ENCODE measurements around the gene PITPNB.

Gene PITPNB

DNA sequence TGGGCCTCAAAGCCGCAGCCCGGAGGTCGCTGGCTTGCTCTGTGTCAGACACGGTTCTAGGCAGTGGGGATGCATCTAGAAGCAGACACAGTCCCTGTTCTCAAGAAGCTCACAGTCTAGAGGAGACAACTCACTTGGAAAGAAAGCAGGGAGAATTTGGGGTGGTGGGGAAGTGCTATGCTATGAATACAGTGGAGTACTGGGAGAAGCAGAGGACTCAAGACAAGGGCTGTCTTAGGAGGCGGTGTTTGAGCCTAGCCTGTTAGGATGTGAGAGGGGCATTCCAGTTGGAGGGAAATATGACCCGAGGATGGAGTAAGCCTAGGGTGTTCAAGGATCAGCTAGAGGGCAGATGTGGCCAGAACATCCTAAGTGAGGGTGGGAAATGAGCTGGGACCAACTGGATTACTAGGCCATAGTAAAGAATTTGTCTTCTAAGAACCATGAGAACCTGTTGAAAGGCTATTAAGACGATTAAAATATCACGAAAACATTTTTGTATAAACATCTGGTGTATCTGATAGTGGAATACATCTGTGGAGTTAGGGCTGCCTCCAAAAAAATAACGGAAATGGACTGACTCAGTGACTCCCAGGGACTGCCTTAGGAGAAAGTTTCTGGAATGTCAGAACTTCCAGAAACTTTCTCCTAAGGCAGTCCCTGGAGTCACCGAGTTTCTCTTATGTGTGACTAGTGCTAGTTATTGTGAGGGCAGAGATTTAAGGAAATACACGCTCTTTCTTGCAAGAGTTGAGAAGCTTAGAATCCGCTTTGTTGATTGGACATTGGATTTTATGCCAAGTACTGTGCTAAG, 1.1 kb upstream of the PITPNB start:
- in situ Hi-C loops (cut with MboI; ENCODE audit: low sequenced_read_pairs) = no loop called here

DNA sequence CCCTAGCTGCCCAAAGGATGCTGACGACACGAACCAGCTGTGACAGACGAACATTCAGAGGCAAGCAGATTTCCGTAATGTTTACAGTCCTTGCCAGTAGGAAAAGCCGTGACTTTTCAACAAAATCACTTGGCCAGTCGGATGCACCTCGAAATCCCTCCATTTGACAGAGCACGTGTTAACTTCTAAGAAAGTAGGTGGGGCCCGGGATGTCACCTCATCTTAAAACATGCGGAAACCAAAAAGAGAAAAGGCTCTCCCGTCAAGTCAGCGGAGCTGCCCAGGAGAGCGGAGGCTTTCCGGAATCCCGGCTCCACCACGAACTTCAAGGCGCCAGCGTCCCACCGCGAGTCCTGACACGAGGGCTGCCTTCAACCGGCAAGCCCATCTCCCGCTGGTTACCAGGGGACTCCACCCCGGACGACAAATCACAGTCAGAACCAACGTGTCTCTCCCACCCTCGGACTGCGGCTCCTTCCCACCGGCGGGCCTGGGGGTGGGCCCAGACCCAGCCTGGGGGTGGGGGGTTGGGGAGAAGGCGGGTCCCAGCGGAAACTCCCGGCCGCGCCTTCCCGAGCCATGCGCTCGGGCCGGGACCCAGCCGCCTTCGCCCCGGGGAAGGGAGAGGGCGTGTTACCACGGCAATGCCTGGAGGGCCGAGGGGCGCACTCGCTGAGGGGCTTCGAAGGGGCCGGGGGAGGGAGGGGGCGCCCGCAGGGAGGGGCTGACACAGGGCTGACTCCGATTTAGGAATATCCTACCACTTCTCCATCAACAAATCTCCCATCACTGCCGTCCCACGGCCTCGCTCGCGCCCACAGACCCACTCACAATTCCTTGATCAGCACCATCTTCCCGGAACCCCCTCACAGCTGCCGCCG, 475 bp downstream of the PITPNB start:
- in situ Hi-C loops (cut with MboI; ENCODE audit: low sequenced_read_pairs) = no loop called here

DNA sequence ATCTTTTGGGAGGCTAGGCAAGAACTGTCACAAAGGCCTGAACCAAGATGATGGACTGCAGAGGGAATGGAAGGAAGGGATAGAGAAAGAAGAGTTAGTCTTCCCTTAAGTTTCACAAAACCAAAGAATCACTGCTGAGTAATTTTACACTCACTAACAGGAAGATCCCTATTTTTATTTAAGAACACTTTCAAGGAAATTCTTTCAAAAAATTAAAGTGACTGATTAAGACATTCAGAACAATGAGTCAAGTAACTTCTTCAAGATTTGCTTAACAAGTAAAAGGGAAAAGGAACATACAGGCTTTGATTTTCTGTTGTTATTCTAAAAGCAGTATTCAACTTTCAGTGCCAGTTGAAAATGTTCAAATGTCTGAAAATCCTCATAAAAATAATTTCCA, 3.1 kb downstream of the PITPNB start:
- in situ Hi-C loops (cut with MboI; ENCODE audit: low sequenced_read_pairs) = no loop called here

DNA sequence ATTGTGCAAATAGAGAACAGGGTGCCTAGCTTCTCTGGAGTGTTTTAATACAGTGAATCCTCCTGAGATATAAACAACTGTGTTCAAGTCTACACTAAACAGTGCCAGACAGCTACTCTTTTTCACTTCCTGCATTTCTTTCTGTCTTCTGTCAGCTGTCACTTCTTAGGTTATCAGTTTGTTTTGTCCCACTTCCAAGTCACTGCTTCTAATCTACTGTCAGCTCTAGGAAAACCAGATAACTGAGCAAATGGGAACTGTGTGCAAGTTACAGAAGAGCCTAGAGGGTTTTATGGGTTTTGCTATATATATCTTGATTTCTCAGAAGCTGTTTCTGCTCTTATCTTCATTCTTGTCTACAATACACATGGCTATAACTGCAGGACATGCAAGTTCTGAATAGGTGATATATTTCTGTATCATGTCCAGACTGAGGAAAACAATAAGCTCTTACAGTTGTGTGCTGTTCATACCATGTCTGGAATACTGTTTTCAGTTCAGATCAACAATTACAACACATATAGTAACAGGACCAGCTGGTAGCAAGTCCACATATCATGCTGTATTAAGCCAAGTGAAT, 5.8 kb downstream of the PITPNB start:
- in situ Hi-C loops (cut with MboI; ENCODE audit: low sequenced_read_pairs) = no loop called here

DNA sequence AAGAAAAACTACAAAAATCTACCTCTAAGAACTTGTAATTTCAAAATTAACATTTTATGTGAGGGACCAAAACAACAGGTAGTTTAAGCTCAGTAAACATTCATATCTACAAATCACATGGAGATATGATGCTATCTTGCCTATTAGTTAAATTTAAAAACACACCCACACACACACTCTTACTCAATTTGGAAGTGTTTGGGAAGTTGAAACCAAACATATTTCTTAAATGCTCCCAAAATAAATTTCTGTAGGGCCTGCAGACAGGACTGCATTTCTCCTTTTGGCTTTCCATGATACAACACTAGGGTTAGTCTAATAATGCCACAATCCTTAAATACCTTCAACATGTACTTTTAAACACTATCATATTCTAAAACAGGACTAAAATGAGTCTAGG, 7.0 kb downstream of the PITPNB start:
- in situ Hi-C loops (cut with MboI; ENCODE audit: low sequenced_read_pairs) = no loop called here

DNA sequence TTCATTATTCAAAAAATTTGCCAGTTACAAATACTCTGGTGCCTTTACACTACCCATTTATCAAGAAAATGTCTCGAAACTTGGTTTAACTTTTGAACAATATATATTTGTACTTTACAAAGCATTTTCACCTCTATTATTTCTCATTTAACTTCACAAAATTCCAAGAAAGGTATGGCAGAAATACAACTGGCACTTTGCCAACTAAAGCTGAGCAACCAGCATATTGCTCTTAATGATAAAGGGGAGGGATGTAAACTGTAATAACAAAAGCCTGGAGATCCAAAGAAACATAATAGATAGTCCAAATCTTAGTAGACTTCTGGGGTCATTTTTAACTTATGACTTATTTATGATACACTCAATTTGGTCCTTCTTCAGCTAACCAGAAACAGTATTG, 7.7 kb downstream of the PITPNB start:
- in situ Hi-C loops (cut with MboI; ENCODE audit: low sequenced_read_pairs) = no loop called here

DNA sequence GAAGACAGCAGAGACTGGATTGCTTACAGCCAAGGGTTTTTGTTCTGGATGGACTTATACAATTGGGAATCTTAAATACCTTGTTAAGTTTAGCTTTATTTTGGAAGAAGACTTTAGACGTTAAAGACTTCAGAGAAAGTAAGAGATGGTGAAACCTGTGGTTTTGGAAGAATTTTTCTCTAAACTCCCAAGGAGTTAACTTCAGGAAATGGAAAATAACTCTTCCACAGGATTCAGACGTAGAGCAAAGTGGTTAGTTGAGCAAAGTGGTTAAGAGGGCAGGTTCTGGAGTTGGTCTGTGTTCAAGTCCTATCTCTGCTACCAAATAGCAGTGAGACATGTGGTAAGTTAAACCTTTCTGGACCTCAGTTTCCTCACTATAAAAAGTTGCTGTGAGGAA, 12.8 kb downstream of the PITPNB start:
- in situ Hi-C loops (cut with MboI; ENCODE audit: low sequenced_read_pairs) = no loop called here

DNA sequence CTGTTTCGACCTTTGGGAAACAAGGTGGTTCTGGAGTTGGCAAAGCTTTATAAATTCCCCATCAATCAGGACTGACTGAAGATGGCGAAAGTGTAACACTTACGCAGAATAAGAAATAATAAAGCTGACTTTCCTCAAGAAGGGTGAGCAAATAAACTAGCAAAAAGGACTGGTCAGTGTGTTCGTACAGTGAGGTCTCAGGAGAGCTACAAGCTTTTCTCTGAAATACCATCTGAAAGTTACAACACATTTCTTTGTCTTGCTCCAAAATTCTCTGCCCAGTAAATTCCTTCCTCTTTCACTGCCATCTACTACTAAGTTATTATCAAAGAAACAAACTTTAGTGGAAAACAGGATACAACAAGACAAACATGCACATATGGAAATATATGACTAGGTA, 13.4 kb downstream of the PITPNB start:
- in situ Hi-C loops (cut with MboI; ENCODE audit: low sequenced_read_pairs) = no loop called here

DNA sequence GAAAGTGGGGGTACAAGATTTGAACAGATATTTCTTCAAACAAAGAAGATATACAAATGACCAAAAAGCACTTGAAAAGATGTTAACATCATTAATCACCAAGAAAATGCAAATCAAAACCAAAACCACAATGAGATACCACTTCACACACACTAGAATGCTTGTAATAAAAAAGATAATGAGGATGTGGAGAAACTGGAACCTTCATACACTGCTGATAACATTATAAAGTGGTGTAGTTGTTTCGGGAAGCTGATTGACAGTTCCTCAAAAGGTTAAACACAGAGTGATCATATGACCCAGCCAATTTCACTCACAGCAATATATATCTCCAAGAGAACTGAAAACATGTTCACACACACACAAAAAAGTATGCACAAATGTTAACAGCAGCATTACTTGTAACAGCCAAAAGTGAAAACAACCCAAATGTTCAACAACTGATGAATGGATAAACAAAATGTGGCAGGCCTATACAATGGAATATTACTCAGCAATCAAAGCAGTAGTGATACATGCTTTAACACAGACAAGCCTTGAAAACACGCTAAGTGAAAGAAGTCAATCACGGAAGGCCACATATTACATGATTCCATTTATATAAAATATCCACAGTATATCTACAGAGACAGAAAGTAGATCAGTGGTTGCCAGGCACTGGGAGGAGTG, 15.1 kb downstream of the PITPNB start:
- in situ Hi-C loops (cut with MboI; ENCODE audit: low sequenced_read_pairs) = no loop called here

DNA sequence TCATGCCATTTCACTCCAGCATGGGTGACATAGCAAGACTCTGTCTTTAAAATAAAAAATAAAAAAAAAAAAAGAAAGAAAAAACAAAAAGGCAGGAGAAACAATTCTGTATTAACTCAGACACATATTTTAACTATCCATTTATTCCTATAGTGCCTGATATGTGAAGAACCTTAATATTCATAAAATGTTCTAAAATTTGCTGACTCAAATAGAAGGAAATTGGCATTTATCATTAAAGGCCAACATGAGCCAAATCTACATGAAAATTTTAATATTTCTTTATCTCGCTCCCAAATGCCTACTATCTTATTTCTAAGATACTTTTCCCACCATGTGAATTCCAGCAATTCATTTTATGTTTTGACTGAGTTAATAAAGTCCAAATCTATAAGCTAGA, 18.9 kb downstream of the PITPNB start:
- in situ Hi-C loops (cut with MboI; ENCODE audit: low sequenced_read_pairs) = no loop called here

DNA sequence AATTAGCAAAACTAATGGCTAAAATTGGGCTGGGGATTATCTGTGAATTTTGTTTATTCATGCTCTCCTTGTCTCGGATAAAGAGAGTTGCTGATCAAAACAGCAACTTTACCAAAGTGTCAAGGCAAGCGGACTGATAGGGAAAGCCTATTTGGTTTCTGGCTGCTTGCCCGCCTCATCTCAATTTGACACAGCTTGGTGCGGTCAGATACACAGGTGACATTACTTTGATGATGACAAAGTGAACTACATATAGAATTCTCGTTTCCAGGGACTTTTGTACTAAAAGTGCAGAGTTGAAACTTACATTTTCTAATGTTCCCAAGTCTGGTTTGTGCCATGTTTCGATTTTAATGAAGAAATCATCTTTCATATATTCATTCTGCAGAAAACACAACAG, 22.8 kb downstream of the PITPNB start:
- in situ Hi-C loops (cut with MboI; ENCODE audit: low sequenced_read_pairs) = no loop called here

DNA sequence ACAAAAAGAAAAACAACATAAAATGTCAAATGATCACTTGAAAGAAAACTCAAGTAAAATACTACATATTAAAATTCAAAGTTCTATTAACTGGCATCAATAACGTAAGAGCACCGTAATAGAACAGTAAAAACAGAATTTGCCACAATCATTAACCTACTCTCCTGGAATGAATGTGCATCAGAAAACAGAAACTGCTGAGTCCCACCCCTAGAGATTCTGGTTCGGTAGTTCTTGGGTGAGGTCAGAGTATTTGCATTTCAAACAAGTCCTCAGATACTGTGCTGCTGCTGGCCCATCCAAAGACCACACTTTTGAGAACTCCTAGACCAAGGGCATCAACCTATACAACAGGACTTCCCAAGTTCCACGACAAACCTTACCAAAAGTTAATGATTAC, 23.5 kb downstream of the PITPNB start:
- in situ Hi-C loops (cut with MboI; ENCODE audit: low sequenced_read_pairs) = no loop called here

DNA sequence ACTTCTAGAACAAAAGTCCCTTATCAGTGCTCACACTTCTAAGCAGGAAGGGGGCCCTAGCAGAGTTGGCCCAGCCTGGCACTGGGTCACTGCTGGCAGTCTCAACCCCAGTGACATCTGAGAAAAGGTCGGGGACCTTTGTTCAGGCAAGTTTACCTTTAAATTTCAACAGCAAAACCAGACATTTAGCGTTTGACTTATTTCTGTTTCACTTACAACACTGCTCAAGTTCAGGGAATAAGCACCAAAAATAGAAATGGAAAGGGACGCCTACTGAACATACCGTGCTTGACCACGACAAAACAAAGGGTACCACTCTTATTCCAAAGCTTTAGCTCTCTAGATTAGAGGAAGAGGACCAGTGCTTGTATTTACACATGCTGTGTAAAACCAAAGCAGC, 26.2 kb downstream of the PITPNB start:
- in situ Hi-C loops (cut with MboI; ENCODE audit: low sequenced_read_pairs) = no loop called here

DNA sequence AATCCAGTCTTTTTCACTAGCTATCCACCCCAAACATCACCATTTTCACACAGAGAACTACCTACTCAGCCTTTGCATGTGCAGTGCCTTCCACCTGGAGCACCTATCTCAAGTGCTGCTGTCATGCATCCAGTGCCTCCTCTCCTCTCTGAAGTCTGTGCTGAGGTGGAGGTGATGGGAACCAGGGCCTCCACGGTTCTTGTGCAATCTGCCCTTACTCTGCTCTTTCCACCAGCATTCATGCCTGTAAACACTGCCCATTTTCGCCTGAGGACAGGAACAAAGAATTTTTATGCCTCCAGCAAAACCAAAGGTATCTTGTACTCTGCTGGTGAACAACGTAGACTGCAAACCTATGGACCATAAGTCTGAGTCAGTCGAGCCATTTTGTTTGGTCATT, 27.0 kb downstream of the PITPNB start:
- in situ Hi-C loops (cut with MboI; ENCODE audit: low sequenced_read_pairs) = no loop called here

DNA sequence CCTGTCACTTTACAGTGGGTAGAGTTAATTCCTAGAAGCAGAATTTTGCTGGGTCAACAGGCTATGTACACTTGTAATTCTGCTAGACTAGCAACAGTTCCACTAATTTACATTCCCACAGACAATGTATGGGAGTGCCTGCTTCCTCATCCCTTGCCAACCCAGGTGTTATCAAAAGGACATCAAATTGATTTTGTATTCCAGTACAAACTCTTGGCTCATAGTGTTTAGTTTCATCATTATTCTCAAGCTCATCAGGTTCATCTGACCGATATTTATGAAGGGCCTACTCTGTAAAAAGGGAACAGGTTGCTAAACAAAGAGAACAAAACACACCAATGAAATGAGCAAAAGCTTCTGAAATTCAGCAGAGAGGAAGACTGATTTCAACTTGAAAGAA, 30.7 kb downstream of the PITPNB start:
- in situ Hi-C loops (cut with MboI; ENCODE audit: low sequenced_read_pairs) = loop anchor here (5.0 kb wide), 1 partner anchor 119 kb away; no protein-coding TSS in a partner anchor

DNA sequence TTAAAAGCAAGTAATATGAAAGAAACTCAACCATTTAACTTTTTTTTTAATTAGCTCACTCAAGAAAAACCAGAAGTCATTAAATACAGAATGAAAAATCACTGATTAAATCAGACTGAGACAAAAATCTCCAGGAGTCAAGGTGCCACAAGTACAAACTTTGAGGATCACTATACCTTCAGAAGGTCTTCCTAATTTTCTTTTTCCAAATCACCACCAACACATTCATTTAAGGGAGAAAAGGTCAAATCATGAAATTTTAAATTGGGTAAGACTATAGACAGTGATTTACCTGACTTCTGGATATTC, 32.3 kb downstream of the PITPNB start:
- in situ Hi-C loops (cut with MboI; ENCODE audit: low sequenced_read_pairs) = loop anchor here (5.0 kb wide), 1 partner anchor 121 kb away; no protein-coding TSS in a partner anchor

DNA sequence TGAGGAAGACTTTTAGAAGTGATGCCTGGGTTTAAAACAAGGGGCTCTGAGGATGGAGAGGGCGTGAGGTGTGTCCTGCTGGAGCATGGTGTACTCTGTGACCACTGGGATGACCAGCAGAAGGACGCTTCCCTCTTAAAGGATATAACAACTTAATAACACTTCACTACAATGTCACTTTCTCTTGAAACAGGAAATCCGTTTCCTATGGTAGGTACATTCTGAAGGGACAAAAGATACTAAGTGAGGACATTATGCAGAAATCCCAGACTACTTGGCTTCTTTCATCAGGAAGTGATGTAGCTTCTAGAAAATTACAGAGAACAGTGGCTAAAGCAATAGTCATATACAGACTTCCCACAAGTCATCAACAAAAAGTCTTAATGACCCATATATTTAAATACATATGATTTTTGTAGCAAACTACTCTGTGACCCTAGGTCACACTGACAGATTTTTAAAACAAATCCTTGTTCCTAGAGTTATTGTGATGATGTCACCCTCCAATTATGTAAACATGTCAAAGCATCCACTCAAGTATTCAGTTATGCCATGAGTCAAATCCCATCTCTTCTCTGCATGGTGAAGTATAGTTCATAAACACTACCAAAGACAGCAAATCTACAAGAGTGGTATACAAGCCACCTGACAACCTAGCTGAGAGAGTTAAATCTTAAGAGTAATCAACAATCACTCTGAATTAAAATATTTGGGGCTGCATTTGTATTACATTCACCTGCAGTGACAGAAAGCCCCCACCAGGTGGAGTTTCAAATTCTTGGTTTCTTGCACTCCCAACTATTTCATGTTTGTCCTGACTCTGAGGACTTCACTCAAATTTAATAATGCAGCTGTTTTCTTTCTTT, 32.8 kb downstream of the PITPNB start:
- in situ Hi-C loops (cut with MboI; ENCODE audit: low sequenced_read_pairs) = loop anchor here (5.0 kb wide), 1 partner anchor 121 kb away; no protein-coding TSS in a partner anchor

DNA sequence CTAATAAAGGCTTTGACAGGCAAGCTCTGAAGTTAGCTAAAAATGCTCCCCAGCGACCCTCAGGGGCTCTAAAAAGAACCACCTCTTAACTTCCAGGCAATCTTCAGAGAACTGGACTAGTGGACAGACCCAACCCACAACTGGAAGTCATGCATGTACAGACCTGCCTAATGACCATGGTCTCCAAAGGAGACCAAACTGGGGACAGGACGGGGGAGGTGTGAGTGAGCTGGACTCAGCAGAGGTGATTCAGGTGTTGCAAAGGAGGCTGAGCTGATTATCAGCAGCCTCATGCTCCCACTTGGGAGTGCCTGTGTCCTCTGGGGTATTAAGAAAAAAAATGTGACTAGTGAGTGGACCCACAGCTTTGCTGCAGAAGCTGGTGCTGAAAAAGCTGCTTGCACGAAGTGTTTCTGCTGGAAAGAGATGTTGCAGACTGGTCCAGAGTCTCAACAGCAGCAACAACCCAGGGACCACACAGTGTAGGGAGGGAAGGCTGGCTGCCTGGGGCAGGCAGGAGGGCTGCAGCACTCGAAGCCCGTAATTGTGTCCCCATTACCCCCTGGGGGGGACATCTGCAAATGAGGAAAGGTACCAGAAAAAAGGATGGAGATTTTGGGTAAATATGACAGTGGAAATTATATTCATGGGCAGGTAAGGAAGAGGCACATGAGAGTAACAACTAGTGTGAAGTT, 35.3 kb downstream of the PITPNB start:
- in situ Hi-C loops (cut with MboI; ENCODE audit: low sequenced_read_pairs) = no loop called here

DNA sequence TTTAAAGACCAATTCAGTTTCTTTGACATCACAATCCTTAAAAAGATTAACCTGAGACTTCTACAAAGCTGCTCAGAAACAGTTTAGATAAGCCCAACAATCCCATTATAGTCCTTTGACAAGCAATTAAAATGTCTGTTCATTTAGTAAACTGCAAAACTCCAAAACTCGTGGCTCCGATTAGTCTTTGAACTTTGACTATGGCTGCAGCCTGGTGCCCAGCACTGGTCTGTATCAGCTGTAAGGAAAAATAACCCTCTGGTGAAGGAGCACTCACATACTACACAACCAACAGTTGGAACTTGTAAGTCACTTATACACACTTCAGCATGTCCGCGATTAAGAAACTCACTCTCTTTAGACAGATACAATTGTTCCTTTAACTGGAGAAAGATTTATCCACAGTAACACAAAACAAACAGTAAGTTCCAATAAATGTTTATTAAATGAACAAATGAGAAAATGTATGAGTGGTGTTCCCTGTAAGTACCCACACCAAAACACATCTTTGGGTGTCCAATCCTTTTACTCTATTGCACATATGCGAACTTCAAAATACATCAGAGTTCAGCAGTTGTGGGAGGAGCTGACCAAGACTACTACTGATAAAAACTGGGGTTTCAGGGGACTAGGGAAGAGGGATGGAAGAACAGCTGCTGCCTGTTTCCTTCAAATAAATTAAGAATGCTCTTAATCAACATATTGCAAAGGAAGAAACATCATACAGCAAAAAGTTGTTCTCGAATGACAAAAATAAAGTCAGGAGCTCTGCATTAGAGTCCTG, 36.4 kb downstream of the PITPNB start:
- in situ Hi-C loops (cut with MboI; ENCODE audit: low sequenced_read_pairs) = no loop called here

All from HL-60/S4 treated with phorbol 12-myristate 13-acetate at 8.2 ng/mL for 4 days and 3 days (cell line).